A673 (cell line): ENCODE measurements around the gene F2R. TPM values are rescaled to one million over a fixed set of nuclear protein-coding genes. Genes with fewer than 3 reads are reported as not detected.
A peak's percentile ranks its signal among the peaks of the same experiment; 100 is the strongest.
"Not testable (repeated sequence)": the region's sequence is repeated elsewhere in the genome, so short reads cannot be mapped to it uniquely, and the experiment has no call there.

Experiments used
- BruUV-seq: library from RNA; stranded (reverse); fragments of 400-500 nt; replicated peaks from 2 replicates; lab custom pipeline; 2021; lab: Mats Ljungman, UMichigan
- CTCF ChIA-PET: fragments of 300-600 bp; sonication (Branson Sonifier 250); formaldehyde crosslinking; loops from one replicate; lab custom pipeline; 2022; ENCODE audit warnings: antibody characterized with exemption; lab: Charles Lee
- POLR2A ChIA-PET: fragments of 300-600 bp; sonication (Branson Sonifier 250); formaldehyde crosslinking; loops from one replicate; lab custom pipeline; 2022; ENCODE audit warnings: antibody characterized with exemption; ENCODE audit not compliant: low non-redundant PET; lab: Charles Lee
- DNase-seq: peaks from one replicate; pipeline ENCODE4 v3.0.0-alpha.2; 2015; ENCODE audit warnings: low spot score
- H3K27ac ChIP-seq: fragments of 200-600 bp; sonication (generic); 2 replicates; pipeline ENCODE4 v1.5.1; 2016; ENCODE audit warnings: mixed run types, low read depth, mild to moderate bottlenecking, mixed read lengths, antibody characterized with exemption, low read length; ENCODE audit not compliant: poor library complexity, severe bottlenecking
- H3K27me3 ChIP-seq: fragments of 200-600 bp; sonication (generic); replicated peaks from 2 replicates; pipeline ENCODE4 v1.6.1; 2017; ENCODE audit warnings: mixed run types, low read depth, mild to moderate bottlenecking, mixed read lengths, antibody characterized with exemption, low read length; ENCODE audit not compliant: insufficient read depth, poor library complexity
- H3K36me3 ChIP-seq: fragments of 200-600 bp; sonication (generic); 2 replicates; pipeline ENCODE4 v1.6.1; 2016; ENCODE audit warnings: mixed run types, mild to moderate bottlenecking, mixed read lengths, antibody characterized with exemption, low read length; ENCODE audit not compliant: insufficient read depth, poor library complexity, severe bottlenecking
- H3K4me1 ChIP-seq: fragments of 200-600 bp; sonication (generic); 2 replicates; pipeline ENCODE4 v1.6.1; 2017; ENCODE audit warnings: mixed run types, mild to moderate bottlenecking, mixed read lengths, antibody characterized with exemption, low read length; ENCODE audit not compliant: insufficient read depth, poor library complexity, severe bottlenecking
- H3K4me3 ChIP-seq: fragments of 200-600 bp; sonication (generic); 2 replicates; pipeline ENCODE4 v1.5.1; 2016; ENCODE audit warnings: low read depth, mixed run types, mild to moderate bottlenecking, mixed read lengths, low read length; ENCODE audit not compliant: poor library complexity, severe bottlenecking
- H3K9me3 ChIP-seq: fragments of 200-600 bp; sonication (generic); 2 replicates; pipeline ENCODE4 v1.6.1; 2016; ENCODE audit warnings: mixed run types, low read depth, mild to moderate bottlenecking, mixed read lengths, antibody characterized with exemption, low read length; ENCODE audit not compliant: poor library complexity, severe bottlenecking
- EZH2 ChIP-seq: fragments of 200-600 bp; sonication (generic); IDR thresholded peaks from 2 replicates; pipeline ENCODE4 v1.6.1; 2017; ENCODE audit warnings: borderline replicate concordance, low read depth, mild to moderate bottlenecking, mixed read lengths, antibody characterized with exemption, low read length; ENCODE audit not compliant: poor library complexity, severe bottlenecking
- intact Hi-C: fragments of 100-400 bp; cut with micrococcal nuclease; formaldehyde crosslinking; loops from one replicate; pipeline ENCODE4 v1.10.0; 2022; ENCODE audit not compliant: unreplicated experiment
- total RNA-seq: library from RNA; stranded (reverse); gene quantifications from 2 replicates; pipeline ENCODE4 v1.2.3, GENCODE V29; 2021
- TF ChIP-seq, protein P1 (sequence below): fragments of 300-800, 200-600 bp; sonication (generic); conservative IDR thresholded peaks from 2 replicates; pipeline ENCODE4 v1.5.1; 2017; ENCODE audit warnings: low read depth, mild to moderate bottlenecking, antibody characterized with exemption, low read length, moderate library complexity, mixed read lengths

F2R gene
- total RNA-seq, 1 experiment from 2014 or later: 83.3 TPM

DNA sequence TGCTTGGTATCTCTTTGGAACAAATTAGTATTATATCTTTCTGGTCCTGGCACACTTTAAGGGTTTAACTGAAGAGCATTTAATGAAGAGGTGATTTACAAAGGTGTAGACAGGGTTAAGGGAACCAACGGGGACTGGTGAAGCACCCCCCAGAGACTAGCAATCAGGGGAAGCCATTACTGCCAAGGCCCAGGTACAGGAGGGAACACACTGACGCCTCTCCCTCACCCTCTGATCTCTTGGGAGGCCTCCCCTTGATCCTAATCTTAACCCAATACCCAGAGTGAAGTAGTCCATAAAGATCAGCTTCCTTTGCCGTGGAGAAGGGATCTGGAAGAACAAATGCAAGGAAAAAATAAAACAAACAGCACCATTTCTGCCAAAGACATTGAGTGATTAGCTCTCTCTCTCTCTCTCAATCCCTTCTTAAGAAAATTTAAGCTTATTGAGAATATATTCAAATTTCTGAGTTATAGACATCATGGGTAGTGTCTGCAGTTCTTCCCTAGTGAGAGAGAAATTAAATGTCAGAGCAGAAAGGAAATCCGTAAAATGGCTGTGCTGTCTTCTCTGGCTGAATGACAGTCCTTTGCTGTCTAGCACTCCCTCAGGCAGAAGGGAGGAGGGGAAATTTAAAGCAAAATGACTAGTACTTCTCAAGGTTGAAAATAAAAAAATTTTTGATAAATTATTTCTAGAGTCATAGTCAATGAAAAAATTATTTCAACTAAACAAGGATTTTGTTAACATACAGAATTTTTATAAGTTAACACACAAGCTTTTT is 20.0 kb downstream of the F2R start:
- POLR2A ChIA-PET: interaction anchor here (0.7 kb wide), 1 partner anchor 19 kb away, joined by 3 read pairs; no protein-coding TSS in a partner anchor
- peak; percentile 40 for DNase-seq
- BruUV-seq: no TSS peak
- Histone ChIP-seq H3K36me3 (peaks cover 33% of the 10 kb centered on the region), H3K27me3 (no peaks in the 10 kb centered on the region), H3K27ac (peak overlapping the region; percentile 62), H3K4me1 (peaks cover 36% of the 10 kb centered on the region), H3K9me3 (no peaks in the 10 kb centered on the region), H3K4me3 (no peak overlapping the region)
- CTCF ChIA-PET: no interaction called here
- no peak for TF ChIP-seq EZH2
- TF ChIP-seq, protein P1, sequence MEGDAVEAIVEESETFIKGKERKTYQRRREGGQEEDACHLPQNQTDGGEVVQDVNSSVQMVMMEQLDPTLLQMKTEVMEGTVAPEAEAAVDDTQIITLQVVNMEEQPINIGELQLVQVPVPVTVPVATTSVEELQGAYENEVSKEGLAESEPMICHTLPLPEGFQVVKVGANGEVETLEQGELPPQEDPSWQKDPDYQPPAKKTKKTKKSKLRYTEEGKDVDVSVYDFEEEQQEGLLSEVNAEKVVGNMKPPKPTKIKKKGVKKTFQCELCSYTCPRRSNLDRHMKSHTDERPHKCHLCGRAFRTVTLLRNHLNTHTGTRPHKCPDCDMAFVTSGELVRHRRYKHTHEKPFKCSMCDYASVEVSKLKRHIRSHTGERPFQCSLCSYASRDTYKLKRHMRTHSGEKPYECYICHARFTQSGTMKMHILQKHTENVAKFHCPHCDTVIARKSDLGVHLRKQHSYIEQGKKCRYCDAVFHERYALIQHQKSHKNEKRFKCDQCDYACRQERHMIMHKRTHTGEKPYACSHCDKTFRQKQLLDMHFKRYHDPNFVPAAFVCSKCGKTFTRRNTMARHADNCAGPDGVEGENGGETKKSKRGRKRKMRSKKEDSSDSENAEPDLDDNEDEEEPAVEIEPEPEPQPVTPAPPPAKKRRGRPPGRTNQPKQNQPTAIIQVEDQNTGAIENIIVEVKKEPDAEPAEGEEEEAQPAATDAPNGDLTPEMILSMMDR: no peak
- intact Hi-C loops: no loop called here

DNA sequence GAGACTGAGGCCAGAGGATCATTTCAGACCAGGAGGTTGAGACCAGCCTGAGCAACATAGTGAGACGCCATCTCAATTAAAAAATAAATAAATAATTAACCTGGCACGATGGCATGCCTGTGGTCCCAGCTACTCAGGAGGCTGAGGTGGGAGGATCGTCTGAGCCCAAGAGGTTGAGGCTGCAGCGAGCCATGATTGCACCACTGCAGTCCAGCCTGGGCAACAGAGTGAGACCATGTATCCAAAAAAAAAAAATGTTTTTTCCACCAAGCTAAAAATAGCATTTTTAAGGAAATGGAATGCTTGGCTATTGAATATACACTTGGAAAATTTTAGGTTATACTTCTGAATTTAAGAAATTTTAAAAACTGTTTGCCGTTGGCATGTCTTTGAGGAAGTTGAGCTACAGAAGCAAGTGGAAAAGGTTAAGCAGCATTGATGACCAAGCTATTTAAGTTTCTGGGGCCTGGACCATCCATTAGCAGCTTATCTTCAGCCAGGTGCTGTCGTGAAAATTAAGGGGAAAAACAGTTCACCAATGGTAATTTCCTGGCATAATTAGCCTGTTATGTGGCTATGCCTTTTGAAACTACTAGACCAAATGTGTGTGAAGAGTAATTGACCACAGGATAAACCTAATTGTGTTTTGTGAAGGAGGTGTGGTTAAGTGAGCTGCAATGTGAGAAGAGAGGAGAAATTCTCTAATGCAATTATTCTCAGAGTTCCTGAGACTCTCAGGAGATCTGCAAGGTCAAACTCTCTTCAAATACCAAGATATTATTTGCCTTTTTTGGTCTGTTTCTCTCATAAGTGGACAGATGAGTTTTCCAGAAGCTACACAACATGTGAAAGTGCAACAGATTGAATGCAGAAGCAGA is 21.0 kb downstream of the F2R start:
- ChIA-PET CTCF (no interaction called here), POLR2A (interaction anchor here (0.7 kb wide), 2 partner anchors 15 to 110 kb away, joined by 3 to 4 read pairs; no protein-coding TSS in a partner anchor)
- Histone ChIP-seq H3K36me3 (peaks cover 30% of the 10 kb centered on the region), H3K4me1 (peaks cover 36% of the 10 kb centered on the region), H3K9me3 (no peaks in the 10 kb centered on the region), H3K27ac (no peak overlapping the region), H3K4me3 (no peak overlapping the region), H3K27me3 (no peaks in the 10 kb centered on the region)
- BruUV-seq: no TSS peak
- TF ChIP-seq EZH2: no peak
- TF ChIP-seq, protein P1: no peak
- intact Hi-C loops: no loop called here
- no peak for DNase-seq

DNA sequence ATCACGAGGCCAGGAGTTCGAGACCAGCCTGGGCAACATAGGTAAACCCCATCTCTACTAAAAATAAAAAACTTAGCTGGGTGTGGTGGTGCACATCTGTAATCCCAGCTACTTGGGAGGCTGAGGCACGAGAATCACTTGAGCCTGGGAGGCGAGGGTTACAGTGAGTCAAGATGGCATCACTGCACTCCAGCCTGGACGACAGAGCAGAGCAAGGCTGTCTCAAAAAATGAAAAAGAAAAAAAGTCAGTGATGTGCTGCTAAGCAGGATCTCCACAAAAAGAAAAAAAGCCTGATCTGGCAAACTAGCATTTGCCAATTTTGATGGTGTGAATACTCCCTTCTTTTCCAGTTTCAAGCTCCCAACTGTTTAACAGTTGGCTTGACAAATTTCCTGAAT is 21.9 kb downstream of the F2R start:
- Histone ChIP-seq H3K4me3 (no peak overlapping the region), H3K27me3 (no peaks in the 10 kb centered on the region), H3K36me3 (peaks cover 21% of the 10 kb centered on the region), H3K27ac (peak overlapping the region; percentile 67), H3K4me1 (peaks cover 36% of the 10 kb centered on the region), H3K9me3 (no peaks in the 10 kb centered on the region)
- BruUV-seq: no TSS peak
- DNase-seq: no peak
- POLR2A ChIA-PET: no interaction called here
- no peak for TF ChIP-seq EZH2
- TF ChIP-seq, protein P1: no peak
- intact Hi-C loops: no loop called here
- CTCF ChIA-PET: no interaction called here

DNA sequence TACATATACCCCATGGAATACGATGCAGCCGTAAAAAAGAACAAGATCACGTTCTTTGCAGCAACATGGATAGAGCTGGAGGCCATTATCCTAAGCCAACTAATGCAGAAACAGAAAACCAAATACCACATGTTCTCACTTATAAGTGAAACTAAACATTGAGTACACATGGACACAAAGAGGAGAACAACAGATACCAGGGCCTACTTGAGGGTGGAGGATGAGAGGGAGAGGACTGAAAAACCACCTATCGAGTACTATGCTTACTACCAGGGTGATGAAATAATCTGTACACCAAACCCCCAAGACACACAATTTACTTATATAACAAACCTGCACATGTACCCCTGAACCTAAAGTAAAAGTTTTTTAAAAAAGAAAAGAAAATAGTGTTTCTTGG is 25.6 kb downstream of the F2R start:
- H3K4me3 ChIP-seq, H3K27ac ChIP-seq, H3K9me3 ChIP-seq, CTCF ChIA-PET, BruUV-seq, POLR2A ChIA-PET, intact Hi-C loops, H3K27me3 ChIP-seq, DNase-seq, H3K36me3 ChIP-seq: not testable (repeated sequence)
- peaks cover 25% of the 10 kb centered on the region for H3K4me1 ChIP-seq
